GM21526 (cell line): ENCODE data around the gene AGAP3.

Experiments used
- ATAC-seq: cut with Tn5 transposase; IDR thresholded peaks from one replicate; pipeline ENCODE4 v1.9.1; 2021; ENCODE audit warnings: moderate library complexity; ENCODE audit not compliant: unreplicated experiment, low FRiP score

Gene AGAP3

DNA sequence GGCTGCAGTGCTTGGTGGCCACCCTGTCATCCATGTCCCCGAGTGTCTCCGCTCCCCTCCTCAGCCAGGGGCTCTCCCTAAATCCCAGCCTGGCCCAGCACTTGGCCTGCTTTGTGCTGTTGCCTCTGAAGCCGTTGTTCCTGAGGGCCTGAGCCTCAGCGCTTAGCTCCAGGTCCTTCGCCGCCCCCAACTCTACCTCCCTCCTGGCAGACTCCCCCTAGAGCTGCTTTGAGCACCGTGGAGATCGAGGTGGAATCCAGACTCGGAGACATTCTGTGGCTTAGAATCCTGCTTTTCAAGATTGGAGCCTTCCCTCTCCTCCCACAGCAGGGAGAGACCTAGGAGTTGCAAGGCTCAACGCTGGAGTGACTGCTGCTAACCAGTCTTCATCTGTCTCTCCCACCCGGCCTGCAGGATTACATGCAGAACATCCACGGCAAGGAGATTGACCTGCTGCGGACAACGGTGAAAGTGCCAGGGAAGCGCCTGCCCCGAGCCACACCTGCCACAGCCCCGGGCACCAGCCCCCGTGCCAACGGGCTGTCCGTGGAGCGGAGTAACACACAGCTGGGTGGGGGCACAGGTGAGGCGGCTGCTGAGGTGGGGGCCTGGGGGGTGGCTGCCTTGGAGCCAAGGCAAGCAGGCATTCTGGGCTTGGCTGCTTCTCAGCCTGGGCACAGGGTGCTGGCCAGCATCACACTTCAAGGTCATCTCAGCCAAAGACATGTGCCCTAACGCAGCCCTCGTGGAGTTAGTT is 47.9 kb downstream of the AGAP3 start:
- ATAC-seq, result no peak

DNA sequence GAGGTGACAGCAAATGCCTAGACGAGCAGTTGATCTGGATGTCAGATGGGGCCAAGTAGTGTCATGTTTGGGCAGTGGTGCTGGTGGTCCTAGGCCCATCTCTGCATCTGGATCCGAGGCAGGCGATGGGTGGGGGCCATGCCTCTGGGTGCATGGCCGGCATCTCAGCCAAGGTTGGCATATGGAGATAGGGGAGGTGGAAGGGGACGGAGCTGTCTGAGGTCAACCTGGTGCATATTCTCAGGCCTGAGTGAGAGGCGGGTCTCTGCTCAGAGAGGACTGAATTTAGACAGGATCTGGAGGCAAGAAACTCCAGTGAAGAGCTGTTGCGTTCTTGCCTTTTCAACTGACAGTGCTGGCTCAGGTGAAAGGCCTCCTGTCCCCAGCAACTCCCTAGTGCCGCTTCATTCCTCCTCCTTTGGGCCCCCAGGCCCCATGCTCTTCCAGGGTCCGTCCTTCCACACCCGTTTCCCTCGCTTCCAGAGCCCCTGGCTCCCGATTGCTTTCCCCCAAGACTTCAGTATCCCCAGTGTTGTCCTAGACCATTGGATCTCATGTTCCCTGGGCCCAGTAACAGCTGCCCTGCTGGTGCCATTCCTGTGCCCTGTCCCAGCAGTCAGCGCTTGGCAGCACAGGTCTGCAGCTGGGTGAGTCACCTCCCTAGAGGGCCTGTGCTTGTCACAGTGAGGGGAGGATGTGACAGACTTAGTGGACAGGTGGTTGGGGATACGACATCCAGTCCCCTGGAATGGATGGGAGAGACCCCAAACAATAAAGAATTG is 48.7 kb downstream of the AGAP3 start:
- no peak for ATAC-seq

DNA sequence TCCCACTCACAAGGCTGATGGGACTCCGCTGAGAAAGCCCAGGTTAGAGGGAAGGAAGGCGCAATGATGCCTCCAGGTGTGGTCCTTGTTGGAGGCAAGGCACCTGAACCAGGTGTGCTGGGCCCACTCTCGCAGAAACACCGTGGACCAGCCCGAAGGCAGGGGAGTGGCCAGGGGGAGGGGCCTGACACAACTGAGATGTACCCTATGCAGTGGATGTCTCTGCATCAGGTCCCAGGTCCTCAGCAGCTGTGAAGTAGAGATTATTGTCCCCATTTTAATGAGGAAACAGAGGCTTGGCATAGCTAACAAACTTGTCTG is 49.2 kb downstream of the AGAP3 start:
- no peak for ATAC-seq

DNA sequence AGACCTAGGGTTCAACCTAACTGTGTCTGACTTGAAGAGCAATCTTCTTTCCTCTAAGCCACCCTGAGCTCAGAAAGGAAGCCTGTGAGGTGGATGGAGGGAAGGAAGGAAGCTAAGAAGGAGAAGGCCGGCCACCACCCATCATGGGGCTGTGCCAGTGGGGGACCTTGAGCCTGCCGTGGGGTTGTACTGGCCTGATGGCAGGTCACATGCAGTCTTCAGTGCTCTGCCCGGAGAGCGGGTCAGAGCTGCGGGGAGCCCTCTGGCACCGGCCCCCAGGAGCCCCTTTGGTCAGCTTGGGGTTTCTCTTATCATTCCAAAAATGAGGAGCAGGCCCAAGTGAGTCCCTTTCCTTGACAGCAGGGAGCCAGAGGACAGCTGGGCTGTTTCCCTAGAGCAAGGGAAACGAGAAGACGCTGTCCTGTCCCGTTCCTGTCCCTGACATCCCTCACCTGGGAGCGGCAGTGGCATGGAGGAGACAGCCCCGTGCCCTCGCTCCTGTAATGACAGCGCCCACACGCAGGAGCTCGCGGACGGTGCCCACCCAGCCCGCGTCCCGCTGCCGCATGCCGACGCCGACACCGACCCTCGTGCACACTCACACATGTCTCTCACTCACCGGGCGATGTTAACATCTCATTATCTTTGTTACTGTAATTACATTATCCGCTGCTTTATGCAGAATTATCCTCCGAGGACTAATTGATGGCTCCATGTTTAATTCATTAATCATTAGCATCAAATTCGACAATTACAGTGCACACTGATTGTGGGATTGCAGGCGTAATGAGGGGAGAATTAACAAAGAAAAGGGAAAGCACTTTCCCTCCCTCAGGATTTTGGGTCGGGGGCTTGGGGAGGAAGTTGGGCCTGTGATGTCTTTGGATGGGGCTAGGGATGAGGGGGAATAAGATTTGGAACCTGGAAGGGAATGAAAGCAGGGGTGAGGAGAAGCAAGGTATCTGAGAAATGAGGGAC is 49.9 kb downstream of the AGAP3 start:
- no peak for ATAC-seq

DNA sequence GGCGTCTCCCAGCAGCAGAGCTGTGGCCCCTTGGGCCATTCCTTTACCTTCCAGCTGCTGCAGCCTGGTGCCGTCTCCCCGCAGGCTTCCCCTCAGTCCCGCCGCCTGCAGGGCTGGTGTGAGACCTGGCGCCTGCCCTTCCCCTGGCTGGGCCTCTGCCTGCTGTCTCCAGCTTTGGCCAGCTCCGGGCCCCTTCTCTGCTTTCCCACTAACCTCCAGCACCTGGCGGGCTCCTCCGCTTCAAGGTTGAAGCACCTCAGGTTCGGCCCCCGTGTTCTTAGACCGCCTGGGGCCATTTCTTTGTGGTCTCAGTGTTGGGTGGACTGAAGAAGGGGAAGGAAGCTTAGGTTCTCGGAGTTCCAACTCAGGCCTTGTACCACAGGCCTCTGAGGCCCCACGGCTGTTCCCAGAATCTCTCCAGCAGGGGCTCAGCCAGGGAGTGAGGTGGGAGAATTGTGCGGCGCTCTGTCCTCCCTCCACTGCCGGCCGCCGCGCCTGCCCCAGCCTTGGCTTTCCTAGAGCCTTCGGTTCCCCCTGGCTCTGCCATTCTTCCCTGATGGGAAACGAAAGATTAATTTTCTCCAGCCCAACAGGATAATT is 50.9 kb downstream of the AGAP3 start:
- no peak for ATAC-seq

DNA sequence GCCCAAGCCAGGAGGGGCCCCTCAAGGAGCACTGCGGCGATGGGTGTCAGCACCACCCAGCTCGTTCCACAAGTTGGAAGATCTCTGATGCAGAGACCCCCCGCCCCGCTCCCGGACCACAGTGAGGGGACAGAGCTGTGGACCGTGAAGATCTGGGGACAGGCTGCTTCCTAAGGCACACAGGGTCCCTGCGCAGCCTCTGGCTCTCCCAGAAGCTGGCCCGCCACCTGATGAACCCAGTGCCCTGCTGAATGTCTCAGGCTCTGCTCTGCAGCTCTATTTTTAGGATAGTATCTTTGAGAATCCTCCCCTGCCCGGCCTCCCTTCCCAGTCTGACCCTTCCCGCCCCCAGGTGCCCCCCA is 51.5 kb downstream of the AGAP3 start:
- ATAC-seq, result no peak

DNA sequence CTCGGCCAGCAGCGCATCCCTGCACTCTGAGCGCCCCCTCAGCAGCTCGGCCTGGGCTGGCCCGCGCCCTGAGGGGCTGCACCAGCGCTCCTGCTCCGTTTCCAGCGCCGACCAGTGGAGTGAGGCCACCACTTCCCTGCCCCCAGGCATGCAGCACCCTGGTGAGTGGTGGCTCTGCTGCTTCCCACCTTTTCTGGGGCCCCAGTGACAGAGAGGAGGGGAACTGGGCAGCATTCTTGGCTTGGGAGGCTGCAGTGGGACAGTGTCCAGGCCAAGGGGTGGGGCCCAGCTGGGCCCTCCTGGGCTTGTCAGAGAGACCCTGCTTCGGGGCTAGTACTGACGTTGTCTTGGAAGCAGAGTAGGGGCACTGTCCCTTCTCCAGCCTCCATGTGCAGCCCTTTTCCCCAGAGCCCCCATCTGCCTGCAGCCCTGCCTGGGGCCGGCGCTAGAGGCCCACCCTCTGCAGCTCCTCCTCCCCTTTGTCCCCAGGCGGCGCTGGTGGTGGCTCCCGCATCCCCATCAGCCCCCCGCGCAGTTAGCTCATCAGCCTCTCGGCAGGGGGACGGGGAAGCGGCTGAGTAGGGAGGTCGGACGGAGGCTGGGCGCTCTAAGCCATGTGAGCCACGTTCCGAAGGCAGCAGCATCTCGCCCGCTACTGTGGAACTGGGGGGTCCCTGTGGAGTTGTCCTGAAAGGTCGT is 52.0 kb downstream of the AGAP3 start:
- ATAC-seq, result no peak

DNA sequence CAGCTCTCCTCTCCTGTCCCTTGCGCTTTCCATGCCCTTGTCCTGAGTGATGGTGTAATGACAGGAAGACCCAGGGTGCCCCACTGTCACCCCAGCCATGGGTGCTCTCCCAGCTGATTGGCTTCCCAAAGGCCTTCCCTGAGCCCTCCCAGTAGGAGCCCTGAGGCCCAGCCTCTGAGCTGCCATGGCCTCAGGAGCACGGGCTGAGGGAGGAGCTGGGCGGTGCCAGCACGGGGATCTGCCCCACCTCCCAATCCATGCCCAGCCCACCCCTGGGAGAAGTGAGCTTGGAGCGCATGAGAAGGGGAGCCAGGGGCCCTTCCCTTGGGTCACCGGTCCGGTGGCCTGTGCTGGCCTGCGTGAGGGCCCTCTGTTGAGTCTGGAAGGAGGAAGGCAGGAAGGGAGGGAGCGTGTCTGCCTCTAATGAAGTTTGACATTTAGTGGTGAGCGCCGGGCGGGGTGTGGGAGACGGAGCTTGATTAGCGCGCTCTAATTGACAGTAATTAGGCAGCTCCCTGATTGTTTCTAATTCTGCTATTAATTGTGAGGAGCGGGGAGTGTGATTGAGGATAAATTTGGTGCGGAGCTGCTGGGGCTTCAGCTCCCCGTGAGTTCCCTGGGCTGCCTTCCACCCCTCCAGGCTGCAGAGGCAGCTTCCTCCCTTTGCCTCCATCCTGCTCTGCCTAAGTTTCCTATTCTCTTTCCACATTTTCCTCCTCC is 53.0 kb downstream of the AGAP3 start:
- ATAC-seq, result no peak

DNA sequence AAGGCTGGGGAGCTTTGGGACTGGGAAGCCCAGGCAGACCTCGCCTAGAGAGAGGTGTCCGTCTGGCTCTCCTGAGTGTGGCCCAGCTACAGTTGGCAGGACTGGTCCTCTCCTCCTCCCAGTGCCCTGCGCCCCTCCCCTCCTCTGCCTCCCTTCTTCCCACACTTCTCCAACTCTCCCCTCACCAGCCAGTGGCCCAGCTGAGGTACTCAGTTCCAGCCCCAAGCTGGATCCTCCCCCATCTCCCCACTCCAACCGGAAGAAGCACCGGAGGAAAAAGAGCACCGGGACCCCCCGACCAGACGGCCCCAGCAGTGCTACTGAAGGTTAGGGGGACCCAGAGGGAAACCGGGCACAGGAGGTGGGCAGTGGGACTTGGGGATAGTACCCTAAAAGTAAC is 53.5 kb downstream of the AGAP3 start:
- no peak for ATAC-seq

DNA sequence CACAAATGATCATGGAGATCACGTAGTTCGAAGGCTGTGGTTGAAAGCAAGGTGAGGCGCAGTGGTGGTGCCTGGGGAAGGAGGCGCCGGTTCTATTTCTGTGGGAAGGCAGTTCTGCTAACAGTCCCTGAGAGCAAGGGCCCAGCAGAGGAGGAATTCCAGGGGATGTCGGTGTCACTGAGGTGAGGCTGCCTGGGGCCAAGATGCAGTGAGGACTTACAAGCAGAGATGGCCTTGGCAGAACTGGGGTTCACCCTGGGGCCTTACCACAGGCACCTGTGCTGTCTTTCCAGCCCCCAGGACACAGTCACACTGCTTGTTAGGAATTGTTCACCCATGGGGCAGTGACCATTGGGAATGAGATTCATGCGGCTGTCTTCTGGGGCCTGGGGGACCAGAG is 54.6 kb downstream of the AGAP3 start:
- ATAC-seq, result no peak

DNA sequence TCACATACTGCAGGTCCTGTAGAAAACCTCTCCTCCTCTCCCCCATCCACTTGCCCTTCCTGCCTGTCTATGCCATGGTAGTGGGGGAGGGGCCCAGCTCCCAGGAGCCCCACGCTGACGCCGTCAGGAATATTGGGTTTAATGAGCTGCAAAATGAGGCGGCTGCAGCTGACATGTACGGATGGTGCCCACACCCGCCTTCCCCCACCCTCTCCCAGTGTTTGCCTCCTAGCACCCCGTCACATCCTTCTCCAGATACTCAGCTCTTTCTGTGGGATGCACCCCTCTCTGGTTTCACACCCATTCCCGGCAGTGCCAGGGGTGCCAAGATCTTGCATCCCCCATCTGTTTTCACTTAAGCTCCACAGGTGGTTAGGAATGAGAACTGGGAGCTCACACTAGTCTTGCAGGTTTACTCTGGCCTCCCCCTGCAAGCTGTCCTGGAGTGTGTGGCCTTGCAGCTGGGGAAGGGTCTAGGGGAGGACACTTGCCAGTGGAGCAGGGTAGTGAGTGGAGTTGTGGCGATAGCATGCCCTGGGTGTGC is 55.1 kb downstream of the AGAP3 start:
- no peak for ATAC-seq

DNA sequence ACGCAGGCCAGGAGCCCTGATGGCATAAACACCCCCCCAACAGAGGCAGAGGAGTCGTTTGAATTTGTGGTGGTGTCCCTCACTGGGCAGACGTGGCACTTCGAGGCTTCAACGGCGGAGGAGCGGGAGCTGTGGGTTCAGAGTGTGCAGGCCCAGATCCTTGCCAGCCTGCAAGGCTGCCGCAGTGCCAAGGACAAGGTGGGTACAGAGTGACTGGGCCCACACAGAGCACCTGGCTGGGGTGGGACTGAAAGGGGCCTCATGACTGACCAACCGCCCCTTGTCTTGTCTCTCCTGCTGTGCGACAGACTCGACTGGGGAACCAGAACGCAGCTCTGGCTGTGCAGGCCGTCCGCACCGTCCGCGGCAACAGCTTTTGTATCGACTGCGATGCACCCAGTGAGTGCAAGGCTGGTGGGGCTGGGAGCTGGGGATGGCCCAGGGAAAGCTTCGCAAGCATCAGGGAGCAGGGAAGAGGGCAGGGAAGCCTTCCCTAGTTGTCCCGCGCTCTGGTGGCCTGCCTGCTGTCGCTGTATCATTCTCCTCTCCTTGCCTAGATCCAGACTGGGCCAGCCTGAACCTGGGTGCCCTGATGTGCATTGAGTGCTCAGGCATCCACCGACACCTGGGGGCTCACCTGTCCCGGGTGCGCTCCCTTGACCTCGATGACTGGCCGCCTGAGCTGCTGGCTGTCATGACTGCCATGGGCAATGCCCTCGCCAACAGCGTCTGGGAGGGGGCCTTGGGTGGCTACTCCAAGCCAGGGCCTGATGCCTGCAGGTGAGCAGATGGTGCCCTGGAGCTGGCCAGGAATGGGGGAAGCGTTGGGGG is 55.8 kb downstream of the AGAP3 start:
- ATAC-seq, result no peak

DNA sequence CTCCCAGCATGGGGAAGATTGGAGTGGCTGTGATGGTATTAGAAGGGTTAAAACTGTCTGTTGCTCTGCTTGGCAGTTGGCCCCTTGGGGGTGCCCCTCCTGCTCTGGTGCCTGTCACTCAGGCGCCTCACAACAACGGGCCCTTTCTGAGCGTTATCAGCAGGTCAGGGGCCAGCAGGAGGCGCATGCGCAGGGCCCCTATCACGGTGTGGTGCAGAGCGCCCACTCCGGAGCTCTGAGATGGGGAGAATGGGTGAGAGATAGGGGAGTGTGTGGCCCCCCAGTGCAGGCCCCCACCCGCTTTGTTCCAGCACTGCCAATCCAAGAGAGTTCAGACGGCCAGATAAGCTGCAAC is 56.4 kb downstream of the AGAP3 start:
- ATAC-seq, result no peak

DNA sequence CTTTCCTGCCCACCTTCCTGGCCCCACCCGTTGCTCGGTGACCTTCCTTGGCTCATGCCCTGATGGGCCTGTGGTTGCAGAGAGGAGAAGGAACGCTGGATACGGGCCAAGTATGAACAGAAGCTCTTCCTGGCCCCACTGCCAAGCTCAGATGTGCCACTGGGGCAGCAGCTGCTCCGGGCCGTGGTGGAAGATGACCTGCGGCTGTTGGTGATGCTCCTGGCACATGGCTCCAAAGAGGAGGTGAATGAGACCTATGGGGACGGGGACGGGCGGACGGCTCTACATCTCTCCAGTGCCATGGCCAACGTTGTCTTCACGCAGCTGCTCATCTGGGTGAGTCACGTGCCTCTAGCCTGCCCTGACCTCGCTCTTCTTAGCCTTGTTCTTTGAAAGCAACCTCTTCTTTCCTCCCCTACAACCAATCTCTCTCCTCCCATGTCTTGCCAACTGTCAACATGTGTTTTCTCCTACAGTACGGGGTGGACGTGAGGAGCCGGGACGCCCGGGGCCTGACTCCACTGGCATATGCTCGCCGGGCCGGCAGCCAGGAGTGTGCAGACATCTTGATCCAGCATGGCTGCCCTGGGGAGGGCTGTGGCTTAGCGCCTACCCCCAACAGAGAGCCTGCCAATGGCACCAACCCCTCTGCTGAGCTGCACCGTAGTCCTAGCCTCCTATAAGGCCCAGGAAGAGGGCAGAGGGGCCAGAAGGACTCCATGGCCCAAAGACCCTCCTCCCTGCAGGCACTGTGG is 57.2 kb downstream of the AGAP3 start:
- ATAC-seq, result no peak

DNA sequence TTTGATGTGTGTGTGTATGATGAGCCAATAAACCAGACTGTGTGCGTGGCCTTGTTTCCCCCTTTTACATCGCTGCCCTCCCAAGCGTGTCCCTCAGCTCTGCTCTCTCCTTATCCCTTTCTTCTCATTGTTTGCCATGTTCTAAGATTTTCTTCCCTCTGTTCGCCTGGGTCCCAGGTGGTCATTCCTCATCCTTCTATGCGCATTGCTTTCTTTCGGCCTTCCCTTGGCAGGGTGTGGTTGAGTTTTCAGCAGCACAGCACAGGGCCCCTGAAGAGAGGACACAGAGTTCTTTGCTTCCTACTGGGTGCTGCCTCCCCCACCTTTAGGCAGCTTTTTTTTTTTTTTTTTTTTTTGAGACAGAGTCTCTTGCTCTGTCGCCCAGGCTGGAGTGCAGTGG is 58.1 kb downstream of the AGAP3 start:
- no peak for ATAC-seq

DNA sequence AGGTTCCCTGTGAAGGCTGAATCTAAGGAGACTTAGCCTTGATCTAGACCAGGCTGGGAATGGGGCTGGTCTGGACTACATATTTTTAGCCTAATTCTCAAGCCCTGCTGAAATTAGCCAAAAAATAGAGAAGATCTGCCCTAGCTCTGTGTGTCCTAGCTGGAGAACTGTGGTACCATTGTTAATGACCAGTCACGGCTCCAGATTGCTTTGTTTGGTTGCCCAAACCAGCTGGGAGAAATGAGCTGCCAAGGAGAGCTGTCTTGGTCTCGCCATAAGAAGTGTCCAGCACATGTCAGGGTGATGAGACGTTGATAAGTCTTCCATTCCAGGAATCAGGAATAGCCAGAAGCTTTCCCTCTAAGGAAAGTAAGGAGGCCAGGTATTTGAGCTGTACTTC is 60.5 kb downstream of the AGAP3 start:
- ATAC-seq, result no peak

DNA sequence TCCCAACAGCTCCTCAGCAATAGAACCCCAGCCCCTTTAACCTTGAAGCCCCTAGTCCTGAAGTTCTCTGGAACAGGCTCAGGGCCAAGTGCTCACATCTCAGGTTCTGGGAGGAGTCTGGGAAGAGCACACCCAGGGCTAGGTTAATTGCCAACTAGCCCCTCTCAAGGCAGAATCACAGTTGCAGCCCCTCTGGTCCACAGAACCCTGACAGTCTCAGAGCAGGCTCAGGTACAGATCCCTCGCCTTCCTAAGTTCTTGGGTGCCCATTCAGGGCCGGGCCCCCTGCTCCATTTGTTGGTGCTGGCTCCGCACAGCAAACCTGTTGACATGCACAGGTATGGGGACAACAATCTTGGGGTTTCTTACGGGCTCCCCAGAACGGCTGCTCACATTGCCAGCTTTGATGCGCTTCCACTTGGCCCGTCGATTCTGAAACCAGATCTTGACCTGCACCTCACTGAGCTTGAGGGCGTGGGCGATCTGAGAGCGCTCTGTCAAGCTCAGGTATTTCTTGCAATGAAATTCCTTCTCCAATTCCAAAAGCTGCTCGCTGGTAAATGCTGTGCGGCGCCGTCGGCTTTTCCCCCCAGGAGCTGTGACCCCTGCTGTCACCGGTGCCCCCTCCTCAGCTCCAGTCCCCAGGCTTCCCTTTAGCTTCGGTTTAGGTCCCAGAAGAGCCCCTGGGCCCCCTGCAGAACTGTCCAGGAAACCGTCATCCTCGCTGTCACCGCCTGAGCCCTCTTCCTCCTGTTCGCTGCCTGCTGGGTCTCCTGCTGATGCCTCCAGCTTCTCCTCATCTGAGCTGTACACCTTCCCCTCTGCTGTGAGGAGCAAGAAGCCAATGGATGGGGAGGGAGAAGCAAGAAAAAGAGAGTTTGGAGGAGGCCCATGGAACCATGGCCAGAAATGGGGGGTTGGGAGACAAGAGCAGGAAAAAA is 62.3 kb downstream of the AGAP3 start:
- no peak for ATAC-seq
